Left hindlimb (tissue), 1 donor: Measurements from ENCODE around the gene HRH1.
A peak's percentile ranks its signal among the peaks of the same experiment; 100 is the strongest.
"Not testable (repeated sequence)": the region's sequence is repeated elsewhere in the genome, so short reads cannot be mapped to it uniquely, and the experiment has no call there.

Source experiments
- DNase-seq: peaks from one replicate; pipeline ENCODE4 v3.0.0-alpha.2; 2018

The HRH1 gene, protein sequence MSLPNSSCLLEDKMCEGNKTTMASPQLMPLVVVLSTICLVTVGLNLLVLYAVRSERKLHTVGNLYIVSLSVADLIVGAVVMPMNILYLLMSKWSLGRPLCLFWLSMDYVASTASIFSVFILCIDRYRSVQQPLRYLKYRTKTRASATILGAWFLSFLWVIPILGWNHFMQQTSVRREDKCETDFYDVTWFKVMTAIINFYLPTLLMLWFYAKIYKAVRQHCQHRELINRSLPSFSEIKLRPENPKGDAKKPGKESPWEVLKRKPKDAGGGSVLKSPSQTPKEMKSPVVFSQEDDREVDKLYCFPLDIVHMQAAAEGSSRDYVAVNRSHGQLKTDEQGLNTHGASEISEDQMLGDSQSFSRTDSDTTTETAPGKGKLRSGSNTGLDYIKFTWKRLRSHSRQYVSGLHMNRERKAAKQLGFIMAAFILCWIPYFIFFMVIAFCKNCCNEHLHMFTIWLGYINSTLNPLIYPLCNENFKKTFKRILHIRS

DNA sequence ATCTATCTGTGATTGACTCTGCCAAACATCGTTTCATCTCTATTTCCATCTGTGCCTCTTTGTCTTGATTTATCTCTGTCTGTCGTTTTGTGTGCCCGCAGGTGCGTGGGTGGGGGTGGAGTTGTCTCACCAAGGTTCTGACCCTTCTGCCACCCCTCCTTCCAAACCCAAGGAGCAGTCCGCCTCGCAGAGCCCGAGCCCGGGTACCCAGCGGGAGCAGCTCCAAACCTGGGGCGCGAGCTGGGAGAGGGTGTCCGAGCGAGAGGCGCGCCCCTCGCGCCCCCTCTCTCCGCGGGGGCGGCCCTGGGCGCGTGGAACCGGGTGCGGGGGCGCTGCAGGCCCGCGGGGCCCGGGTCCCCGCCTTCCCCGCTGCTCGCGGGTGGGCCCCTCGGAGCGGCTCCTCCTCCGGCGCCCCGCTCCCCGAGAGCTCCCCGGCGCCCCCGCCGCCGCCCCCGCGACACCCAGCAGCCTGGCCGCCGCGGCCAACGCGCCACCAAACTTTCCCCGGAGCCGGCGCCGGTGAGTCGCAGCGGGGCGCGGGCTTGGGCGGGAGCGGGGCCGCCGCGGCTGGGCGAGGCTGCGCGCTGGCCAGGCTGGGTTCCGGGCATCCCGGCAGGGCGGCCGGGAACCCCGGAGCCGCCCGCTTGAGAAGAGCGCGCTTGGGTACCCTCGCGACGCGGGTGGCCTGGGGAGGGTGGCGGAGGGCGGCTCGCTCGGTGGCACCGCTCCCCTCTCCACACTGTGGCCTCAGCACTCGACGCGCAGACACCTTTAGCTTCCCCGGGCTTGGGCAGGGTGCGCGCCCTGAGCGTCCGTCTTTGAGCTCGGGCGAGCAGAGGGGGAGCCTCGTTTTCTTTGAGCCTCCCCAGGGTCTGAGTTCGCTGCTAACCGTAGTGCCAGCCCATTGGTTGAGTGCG, at the start of gene HRH1:
TSS of gene HRH1 (plus strand) at position 458 of the 917 bp plus-strand sequence. CDS start 104,545 bp downstream, outside the sequence.
- DNase-seq = peak; percentile 50

DNA sequence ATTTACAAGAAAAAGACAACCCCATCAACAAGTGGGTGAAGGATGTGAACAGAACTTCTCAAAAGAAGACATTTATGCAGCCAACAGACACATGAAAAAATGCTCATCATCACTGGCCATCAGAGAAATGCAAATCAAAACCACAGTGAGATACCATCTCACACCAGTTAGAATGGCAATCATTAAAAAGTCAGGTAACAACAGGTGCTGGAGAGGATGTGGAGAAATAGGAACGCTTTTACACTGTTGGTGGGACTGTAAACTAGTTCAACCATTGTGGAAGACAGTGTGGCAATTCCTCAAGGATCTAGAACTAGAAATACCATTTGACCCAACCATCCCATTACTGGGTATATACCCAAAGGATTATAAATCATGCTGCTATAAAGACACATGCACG, 41.0 kb upstream of the HRH1 start:
- DNase-seq = not testable (repeated sequence)

DNA sequence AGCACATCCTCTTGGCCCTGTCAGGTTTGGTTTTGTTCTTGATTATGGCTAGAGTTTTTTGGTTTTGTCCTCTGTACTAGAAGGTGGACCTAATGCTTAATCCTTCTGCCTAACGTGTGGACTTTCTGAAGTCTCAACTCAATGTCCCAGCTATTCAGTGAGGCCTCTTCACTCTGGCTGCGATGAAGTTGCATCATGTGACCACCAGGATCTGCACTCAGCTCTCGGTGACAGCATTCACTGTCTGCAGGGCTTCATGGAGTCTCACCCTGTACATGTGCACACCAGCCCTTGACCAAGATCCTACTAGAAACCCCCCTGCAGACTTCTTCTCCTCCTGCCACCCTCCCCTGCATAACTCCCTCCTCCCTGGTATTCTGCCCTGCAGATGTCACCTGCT, 38.7 kb upstream of the HRH1 start:
- DNase-seq = no peak

DNA sequence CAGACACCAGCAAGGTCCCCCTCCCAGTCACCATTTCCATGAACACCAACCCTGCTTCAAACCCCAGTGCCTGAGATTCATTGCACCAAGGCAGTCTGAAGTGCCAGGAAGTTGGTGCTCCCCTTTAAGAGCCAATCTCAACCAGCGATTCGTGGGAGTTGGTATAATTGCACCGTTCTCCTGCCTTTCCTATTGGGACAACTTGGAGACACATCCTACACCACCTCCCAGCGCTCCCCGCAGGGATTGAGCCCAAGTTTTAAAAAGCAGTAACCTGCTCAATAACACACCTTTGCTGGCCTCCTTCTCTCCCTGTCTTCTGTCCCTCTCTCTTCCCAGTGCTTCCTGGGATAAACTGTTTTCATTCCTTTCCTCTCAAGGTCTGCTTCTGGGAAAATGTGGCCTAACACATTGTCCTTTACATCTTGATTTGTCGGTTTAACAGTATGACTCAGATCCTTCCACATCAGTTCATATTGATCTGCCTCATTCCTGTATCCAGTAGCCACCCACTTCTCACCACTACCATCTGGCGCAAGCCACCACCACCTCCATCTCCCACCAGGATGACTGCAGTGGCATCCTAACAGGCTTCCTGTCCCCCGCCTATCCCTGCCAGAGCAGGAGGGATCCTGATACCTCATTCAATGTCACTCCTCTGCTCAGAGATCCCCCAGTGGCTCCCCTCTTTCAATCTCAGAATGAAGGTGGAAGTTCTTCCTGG, 37.8 kb upstream of the HRH1 start:
- no peak for DNase-seq

DNA sequence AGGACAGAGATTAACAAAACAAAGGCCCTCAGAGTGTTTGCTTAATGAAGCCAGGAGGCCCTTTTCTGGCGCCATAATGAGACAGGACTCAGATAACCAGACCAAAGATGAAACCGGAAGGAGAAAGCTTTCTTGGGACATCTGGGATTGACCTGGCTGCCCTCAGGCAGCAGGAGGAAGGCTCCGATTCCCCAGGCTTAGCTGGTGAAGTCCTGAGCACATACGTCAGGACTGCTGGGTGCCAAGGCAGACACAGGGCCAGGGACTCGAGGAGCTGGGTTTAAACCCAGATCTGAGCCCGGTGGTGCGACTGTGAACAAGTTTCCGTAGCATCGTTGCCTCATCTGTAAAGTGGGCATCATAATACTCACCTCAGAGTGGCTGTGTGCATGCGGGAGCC, 36.7 kb upstream of the HRH1 start:
- DNase-seq = no peak

DNA sequence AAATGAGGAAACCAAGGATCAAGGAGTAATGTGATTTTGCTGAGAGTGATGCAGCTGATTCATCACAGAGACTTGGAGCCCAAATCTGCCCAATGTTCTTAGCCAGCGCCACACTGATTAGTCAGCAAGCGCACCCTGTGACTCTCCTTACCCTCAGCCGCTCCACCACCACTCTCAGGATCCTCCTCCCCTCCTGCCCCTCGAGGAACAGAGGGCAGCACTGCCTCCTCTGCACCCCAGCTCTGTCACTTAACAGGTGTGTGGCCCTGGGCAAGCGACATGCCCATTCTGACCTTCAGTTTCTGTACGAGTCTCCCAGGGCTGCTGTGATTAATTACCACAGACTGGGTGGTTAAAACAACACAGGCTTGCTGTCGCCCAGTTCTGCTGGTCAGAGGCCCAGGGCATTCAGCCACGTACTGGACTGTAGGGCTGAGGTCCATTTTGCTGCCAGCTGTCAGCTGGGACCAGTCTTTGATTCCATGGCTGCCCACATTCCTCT, 36.1 kb upstream of the HRH1 start:
- DNase-seq = no peak

DNA sequence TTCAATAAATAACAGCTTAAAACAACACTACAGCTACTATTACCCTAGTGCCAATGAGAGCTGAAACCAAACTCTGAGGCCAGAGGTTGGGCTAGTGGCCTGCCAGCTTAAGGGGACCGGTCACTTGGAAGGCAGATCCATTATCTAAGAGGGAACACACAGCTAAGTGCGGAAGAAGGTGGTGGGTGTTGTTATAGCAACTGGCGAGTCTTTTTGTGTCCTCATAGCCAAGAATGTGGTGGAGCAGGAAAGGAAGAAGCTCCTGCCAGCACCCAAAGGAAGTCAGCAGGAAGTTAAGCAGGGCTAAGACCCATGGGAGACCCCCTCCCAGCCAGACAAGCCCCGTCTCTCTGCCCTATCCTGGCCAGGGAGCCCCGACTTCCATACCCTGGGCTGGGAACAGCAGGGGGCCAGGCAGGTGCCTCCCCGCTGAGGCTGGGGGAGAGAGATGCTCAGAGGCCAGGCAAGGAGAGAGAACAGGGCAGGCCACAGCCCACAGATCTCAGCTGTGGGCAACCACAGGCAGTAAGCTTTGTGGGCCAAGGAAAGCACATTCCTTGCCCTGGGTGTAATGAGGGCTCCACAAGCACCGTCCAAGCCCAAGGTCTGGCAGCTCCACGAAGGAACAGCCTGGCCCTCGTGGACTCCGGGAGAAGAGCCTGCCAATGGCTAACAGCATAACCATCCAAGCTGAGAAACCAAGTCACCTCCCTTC, 34.0 kb upstream of the HRH1 start:
- peak; percentile 52 for DNase-seq

DNA sequence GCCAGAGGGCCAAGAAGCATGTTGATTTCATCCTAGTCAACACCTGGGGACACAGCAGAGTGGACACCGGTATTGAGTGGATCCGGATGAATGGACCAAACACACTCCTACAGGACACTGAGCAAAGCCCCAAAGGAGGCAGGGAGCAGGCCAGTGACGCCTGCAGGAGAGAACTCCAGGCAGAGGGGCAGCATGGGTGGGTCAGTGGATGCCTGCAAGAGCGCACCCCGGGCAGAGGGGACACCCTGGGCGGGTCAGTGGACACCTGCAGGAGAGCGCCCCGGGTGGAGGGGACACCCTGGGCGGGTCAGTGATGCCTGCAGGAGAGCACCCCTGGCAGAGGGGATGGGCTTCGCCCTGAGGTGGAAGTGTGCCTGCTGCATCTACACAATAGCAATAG, 27.6 kb upstream of the HRH1 start:
- DNase-seq = no peak

DNA sequence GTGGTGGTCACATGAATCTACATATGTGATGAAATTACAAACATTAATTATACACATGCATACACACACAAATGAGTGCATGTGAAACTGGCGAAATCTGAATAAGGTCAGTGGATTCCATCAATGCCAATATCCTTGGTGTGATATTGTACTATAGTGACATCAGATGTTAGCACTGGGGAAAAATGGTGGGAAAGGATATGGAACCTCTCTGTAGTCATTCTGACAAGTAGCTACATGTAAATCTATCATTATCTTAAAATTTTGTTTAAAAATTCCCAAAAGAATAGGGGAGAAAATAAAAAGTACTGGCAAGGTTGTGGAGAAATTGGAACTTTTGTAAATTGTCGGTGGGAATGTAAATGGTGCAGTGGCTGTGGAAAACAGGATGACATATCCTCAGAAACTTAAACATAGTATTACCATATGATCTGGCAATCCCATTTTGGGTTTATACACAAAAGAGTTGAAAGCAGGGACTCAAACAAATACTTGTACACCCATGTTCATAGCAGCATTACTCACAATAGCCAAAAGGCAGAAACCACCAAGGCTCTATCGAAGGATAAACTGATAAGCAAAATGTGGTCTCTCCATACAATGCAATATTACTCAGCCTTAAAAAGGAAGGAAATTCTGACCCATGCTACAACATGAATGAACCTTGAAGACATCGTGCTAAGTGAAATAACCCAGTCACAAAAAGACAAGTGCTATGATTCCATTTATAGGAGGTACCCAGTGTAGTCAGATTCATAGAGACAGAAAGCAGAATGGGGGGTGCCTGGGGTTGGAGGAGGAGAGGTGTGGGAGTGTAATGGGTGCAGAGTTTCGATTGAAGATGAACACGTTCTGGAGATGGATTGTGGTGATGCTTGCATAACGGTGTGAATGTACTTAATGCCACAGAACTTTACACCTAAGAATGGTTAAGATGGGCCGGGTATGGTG, 25.3 kb upstream of the HRH1 start:
- no peak for DNase-seq

DNA sequence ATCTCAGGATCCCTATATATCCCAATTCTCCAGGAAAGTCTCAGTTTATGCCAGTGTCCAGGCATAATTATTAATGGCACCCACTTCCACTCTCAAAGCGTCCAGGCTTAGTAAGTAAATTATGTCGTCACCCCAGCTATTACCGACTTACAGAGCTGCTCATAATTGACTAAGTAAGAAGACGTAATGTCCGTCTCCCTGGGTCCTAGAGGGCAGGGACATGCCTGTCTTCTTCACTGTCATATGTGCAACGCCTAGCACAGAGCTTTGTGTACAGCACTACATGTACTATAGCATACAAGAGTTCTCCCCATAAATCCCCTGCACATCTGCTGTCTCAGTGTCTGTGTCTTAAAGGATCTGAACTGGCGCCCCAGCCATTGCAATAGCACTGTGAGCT, 23.9 kb upstream of the HRH1 start:
- DNase-seq = no peak

DNA sequence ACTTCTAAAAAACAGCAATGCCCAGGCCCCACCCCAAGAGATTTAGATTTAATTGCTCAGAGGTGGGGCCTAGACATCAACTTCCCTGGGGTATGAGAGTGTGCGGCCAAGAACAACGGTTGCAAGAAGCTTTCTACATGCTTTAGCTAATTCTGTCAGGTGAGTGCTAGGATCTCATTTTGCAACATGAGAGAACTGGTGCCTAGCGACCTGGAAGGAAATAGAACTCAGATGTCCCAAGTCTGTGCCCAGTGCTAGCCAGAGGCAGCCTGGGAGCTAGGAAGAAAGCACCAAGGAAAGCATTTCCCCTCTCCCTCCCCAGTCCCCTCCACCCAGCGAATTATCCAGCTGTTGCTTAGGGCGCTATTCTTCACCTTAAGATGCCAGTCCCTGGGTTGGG, 22.9 kb upstream of the HRH1 start:
- no peak for DNase-seq

DNA sequence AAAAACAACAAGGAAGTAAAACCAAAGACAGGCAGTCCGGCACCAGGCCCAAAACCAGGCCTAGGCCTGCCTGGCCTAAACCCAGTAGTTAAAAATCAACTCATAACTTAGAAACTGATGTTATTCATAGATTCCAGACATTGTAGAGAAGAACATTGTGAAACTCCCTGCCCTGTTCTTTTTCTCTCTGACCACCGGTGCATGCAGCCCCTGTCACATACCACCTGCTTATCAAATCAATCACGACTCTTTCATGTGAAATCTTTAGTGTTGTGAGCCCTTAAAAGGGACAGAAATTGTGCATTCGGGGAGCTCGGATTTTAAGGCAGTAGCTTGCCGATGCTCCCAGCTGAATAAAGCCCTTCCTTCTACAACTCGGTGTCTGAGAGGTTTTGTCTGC, 22.4 kb upstream of the HRH1 start:
- not testable (repeated sequence) for DNase-seq

DNA sequence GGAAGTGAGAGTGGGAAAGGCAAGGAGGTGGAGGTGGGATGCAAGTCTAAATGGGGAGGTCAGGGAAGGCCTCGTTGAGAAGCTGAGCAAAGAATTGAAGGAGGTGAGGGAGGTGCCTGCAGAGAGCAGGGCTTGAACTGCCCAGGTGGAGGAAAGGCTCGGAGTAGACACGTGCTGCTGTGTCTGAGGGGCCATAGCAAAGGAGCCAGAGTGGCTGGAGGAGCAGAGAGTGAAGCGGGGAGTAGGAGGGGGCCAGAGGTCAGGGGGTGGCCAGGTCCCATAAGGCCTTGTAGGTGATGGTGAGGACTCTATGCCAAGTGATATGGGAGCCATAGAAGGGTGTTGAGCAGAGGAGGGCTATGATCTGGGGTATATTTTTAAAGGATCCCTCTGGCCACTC, 21.4 kb upstream of the HRH1 start:
- DNase-seq = no peak

DNA sequence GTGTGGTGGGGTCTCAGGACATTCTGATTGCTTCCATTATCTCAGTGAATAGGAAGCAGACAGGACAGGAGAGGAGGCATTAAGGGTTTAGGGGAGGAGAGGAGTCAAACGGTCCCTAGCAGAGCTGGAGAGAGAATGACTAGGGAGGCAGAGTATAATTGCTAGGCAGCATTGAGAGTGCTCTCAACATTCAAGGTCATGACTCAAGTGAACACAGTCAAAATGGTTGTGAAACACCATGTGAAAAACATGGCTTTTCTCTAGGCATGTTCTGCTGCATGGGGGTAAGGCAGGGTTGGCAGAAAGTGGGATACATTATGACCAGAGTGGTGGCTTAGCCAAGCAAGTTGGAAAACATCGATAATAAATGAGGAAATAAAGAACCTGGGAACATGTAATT, 19.5 kb upstream of the HRH1 start:
- DNase-seq = no peak

DNA sequence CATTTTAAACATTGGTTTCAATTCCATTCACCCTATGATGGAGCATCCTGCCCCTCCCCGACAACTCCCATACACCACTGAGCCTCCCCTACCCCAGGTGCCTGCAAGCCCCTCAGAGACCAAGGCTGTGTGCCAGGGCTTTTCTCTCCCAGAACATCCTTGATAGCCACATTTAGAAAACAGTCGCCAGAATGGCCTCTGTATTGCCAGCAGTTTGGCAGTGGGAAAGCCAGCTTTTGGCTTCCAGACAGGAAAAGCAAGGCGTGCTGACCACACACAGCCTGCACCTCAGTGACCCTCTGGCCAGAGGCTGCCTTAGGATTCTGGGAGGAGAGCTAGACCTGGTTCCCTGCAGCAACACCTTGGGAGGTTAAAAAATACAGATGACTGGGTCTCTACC, 18.2 kb upstream of the HRH1 start:
- no peak for DNase-seq

DNA sequence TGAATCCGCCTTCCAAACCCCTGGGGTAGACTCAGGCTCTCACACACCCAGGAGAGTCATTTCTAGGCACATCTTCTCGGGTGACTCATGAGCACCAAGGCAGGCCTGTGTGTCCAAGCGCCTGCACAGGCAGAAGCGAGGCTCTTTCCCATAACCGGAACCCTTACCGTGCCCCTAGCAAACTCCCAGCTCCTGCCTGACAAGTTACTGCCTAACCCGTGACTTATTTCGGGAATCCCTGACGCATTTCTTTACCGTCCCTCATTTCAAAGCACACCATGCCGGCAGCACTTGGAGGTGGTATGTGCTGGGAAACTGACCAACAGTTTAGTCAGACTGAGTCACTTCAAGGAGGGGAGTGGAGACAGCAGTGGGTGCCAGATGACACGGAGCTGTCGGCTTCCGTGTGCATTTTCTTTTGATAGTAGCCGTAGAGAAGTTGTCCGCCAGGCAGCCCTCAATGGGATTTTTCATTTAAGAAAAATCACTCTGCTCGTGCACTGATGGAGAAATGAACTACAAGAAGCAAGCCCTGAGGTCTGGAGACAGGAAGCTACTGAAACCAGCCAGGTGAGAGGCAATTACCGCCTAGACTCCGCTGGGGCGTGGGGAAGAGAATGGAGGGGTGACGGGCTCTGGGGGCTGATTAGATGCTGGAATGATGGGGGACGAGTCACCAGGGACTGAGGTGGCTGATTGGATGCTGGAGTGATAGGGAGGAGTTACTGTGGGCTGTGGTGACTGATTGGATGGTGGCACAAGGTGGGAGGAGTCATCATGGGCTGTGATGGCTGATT, 17.3 kb upstream of the HRH1 start:
- peak; percentile 73 for DNase-seq

DNA sequence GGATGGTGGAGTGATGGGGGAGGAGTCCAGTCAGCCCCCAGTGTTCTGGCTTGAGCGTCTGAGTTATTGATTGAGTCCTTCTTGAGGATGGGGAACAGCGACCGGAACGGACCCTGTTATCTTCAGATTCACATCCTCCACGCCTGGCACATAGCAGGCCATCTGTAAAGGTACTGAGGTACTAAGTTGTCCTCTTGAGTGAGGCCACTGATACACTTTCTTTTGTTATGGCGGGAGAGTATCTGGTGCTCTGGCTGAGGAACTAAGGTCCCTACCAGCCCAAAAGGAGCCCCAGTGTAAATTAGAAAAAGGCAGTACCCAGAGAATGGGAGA, 16.7 kb upstream of the HRH1 start:
- no peak for DNase-seq

DNA sequence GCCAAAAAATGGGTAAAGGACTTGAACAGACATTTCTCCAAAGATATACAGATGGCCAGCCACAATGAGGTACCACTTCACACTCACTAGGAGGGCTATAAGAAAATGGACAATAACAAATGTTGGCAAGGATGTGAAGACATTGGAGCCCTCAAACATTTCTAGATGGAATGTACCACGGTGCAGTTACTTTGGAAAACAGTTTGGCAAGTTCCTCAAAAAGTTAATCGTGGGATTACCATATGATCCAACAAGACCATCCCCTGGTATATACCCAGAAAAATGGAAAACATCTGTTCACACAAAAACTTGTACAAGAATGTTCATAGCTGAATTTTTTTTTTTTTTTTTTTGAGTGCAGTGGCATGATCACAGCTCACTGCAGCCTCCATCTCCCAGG, 15.9 kb upstream of the HRH1 start:
- no peak for DNase-seq

DNA sequence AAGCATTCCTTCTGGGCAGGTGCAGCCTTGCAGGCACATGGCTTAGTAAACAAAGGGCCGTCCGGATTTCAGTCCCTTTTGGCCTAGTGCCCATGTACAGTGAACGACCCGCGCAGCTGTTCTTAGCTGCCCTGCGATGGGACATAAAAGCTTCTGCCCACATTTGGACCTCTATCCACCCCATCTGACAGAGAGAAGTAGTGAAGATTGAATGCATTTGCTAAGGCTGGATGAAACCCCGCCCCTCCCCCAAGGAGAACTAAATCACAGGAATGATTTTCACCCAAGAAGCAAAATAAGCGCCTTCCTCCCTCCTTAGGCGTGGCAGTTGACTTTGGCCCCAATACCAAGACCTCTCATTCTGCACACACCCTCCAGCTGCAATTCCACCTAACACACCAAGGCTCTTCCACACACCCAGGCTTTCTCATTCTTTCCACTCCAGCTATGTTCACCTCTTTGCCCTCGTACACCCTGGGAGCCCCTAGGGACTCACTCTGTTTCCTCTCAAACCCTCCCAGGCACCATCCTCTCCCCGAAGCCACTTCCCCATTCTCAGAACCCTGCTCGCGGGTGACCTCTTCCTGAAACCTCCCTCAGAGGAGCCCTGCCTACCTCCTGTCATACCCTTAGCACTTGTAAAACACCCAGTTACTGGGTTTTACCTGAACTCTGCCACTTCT, 14.1 kb upstream of the HRH1 start:
- DNase-seq = peak; percentile 58

DNA sequence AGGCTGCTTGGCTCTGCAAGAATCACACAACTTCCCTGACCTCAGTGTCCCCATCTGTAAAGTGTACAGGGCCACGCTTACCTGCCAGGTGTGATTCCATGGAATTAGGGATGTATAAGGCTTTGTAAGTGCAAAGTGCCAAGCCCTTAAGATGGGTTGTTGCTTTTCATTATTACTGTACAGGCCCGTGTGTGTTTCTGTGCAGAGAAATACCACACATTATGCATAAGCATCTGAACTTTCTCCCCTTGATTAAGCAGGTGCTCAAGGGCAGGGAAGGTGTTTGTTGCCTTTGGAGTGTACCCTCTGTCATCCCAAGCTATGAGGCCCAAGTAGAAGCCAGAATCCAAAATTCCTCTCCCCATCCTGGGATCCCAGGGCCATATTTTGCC, 13.6 kb upstream of the HRH1 start:
- no peak for DNase-seq
